H9 (cell line): ENCODE data around the gene METTL9. TPM values are rescaled to one million over a fixed set of nuclear protein-coding genes. Genes with fewer than 3 reads are reported as not detected.

Experiments used
- DNase-seq: peaks from one replicate; pipeline ENCODE4 v3.0.0-alpha.2; 2017
- H2AFZ ChIP-seq: one replicate; pipeline ENCODE4 v1.6.1; 2013; ENCODE audit warnings: mild to moderate bottlenecking, low read length, control low read depth, moderate library complexity
- H2AK5ac ChIP-seq: 2 replicates; pipeline ENCODE4 v1.6.1; 2013; ENCODE audit warnings: low read length, control low read depth, mixed read lengths; ENCODE audit not compliant: insufficient read length
- H2BK120ac ChIP-seq: one replicate; pipeline ENCODE4 v1.6.1; 2013; ENCODE audit warnings: low read depth, mild to moderate bottlenecking, low read length, control low read depth, inconsistent platforms; ENCODE audit not compliant: poor library complexity, severe bottlenecking
- H2BK12ac ChIP-seq: 2 replicates; pipeline ENCODE4 v1.6.1; 2013; ENCODE audit warnings: low read length, control low read depth, mixed read lengths, low read depth; ENCODE audit not compliant: insufficient read length
- H2BK15ac ChIP-seq: 2 replicates; pipeline ENCODE4 v1.6.1; 2013; ENCODE audit warnings: low read depth, low read length, control low read depth
- H2BK20ac ChIP-seq: one replicate; pipeline ENCODE4 v1.6.1; 2013; ENCODE audit warnings: low read depth, mild to moderate bottlenecking, low read length, control low read depth, inconsistent platforms; ENCODE audit not compliant: poor library complexity, severe bottlenecking
- H2BK5ac ChIP-seq: 2 replicates; pipeline ENCODE4 v1.6.1; 2013; ENCODE audit warnings: low read length, control low read depth, mixed read lengths; ENCODE audit not compliant: insufficient read length
- H3K14ac ChIP-seq: 2 replicates; pipeline ENCODE4 v1.6.1; 2013; ENCODE audit warnings: low read length, control low read depth; ENCODE audit not compliant: insufficient read depth
- H3K18ac ChIP-seq: 2 replicates; pipeline ENCODE4 v1.6.1; 2013; ENCODE audit warnings: low read depth, mild to moderate bottlenecking, mixed read lengths, low read length, control low read depth; ENCODE audit not compliant: insufficient read length
- H3K23ac ChIP-seq: 2 replicates; pipeline ENCODE4 v1.6.1; 2013; ENCODE audit warnings: low read length, control low read depth, mixed read lengths, low read depth; ENCODE audit not compliant: insufficient read length
- H3K23me2 ChIP-seq: 2 replicates; pipeline ENCODE4 v1.6.1; 2013; ENCODE audit warnings: low read depth, mild to moderate bottlenecking, mixed read lengths, low read length, control low read depth; ENCODE audit not compliant: insufficient read length, poor library complexity, severe bottlenecking
- H3K27ac ChIP-seq: 2 replicates; pipeline ENCODE4 v1.5.1; 2013; ENCODE audit warnings: low read length, control low read depth, mixed read lengths, low read depth; ENCODE audit not compliant: insufficient read length
- H3K27me3 ChIP-seq: 2 replicates; pipeline ENCODE4 v1.6.1; 2013; ENCODE audit warnings: low read length, control low read depth, inconsistent platforms; ENCODE audit not compliant: insufficient read depth
- H3K4ac ChIP-seq: 2 replicates; pipeline ENCODE4 v1.6.1; 2013; ENCODE audit warnings: low read depth, mild to moderate bottlenecking, control low read depth, inconsistent platforms, low read length, moderate library complexity
- H3K4me1 ChIP-seq: 2 replicates; pipeline ENCODE4 v1.6.1; 2013; ENCODE audit warnings: low read length, control low read depth, inconsistent platforms; ENCODE audit not compliant: insufficient read depth
- H3K4me2 ChIP-seq: 2 replicates; pipeline ENCODE4 v1.6.1; 2013; ENCODE audit warnings: low read length, control low read depth, mixed read lengths; ENCODE audit not compliant: insufficient read length, insufficient read depth
- H3K56ac ChIP-seq: 2 replicates; pipeline ENCODE4 v1.6.1; 2013; ENCODE audit warnings: low read depth, mild to moderate bottlenecking, mixed read lengths, low read length, control low read depth; ENCODE audit not compliant: insufficient read length
- H3K79me1 ChIP-seq: 2 replicates; pipeline ENCODE4 v1.6.1; 2013; ENCODE audit warnings: low read depth, mild to moderate bottlenecking, moderate library complexity, low read length, control low read depth, inconsistent platforms; ENCODE audit not compliant: insufficient read depth, poor library complexity, severe bottlenecking
- H3K79me2 ChIP-seq: 2 replicates; pipeline ENCODE4 v1.6.1; 2013; ENCODE audit warnings: low read length, control low read depth, inconsistent platforms; ENCODE audit not compliant: insufficient read depth
- H3K9ac ChIP-seq: 2 replicates; pipeline ENCODE4 v1.6.1; 2013; ENCODE audit warnings: low read length, control low read depth, mixed read lengths; ENCODE audit not compliant: insufficient read length; ENCODE audit errors: extremely low read depth
- H3K9me3 ChIP-seq: one replicate; pipeline ENCODE4 v1.6.1; 2013; ENCODE audit warnings: low read depth, low read length, inconsistent platforms; ENCODE audit not compliant: control insufficient read depth
- H3T11ph ChIP-seq: one replicate; pipeline ENCODE4 v1.6.1; 2013; ENCODE audit warnings: mild to moderate bottlenecking, low read length, control low read depth, inconsistent platforms
- H4K20me1 ChIP-seq: one replicate; pipeline ENCODE4 v1.6.1; 2013; ENCODE audit not compliant: control insufficient read depth, insufficient read length, insufficient read depth
- H4K5ac ChIP-seq: 2 replicates; pipeline ENCODE4 v1.6.1; 2013; ENCODE audit warnings: low read depth, mild to moderate bottlenecking, mixed read lengths, low read length, control low read depth; ENCODE audit not compliant: insufficient read length
- H4K8ac ChIP-seq: replicated peaks from 2 replicates; pipeline ENCODE4 v1.6.1; 2013; ENCODE audit warnings: low read length, control low read depth, mixed read lengths, low read depth; ENCODE audit not compliant: insufficient read length
- H4K91ac ChIP-seq: 2 replicates; pipeline ENCODE4 v1.6.1; 2013; ENCODE audit warnings: low read depth, mild to moderate bottlenecking, moderate library complexity, mixed read lengths, low read length, control low read depth; ENCODE audit not compliant: insufficient read length
- H3K27ac Mint-ChIP-seq, 3 experiments: 2 replicates in 2 of 3; 3 replicates in 1 of 3; pipeline ENCODE4 v1.8.0; 2020 to 2021; ENCODE audit warnings: mixed read lengths in 3 of 3, mild to moderate bottlenecking in 1 of 3, moderate library complexity in 1 of 3
- H3K27me3 Mint-ChIP-seq: 2 replicates; pipeline ENCODE4 v1.8.0; 2021; ENCODE audit warnings: low read depth, mild to moderate bottlenecking, moderate library complexity, mixed read lengths
- H3K36me3 Mint-ChIP-seq, 3 experiments: 2 replicates in 2 of 3; 3 replicates in 1 of 3; pipeline ENCODE4 v1.8.0; 2020 to 2021; ENCODE audit warnings: low read depth in 3 of 3, mixed read lengths in 3 of 3; ENCODE audit not compliant: insufficient read depth in 1 of 3
- H3K4me1 Mint-ChIP-seq, 2 experiments: 2 replicates each; pipeline ENCODE4 v1.8.0; 2020; ENCODE audit warnings: mixed read lengths in 2 of 2
- H3K4me3 Mint-ChIP-seq, 2 experiments: 2 replicates in 1 of 2; 3 replicates in 1 of 2; pipeline ENCODE4 v1.8.0; 2020 to 2021; ENCODE audit warnings: mild to moderate bottlenecking in 2 of 2, mixed read lengths in 2 of 2, moderate library complexity in 1 of 2
- H3K9me3 Mint-ChIP-seq, 2 experiments: 2 replicates in 1 of 2; 3 replicates in 1 of 2; pipeline ENCODE4 v1.8.0; 2020; ENCODE audit warnings: mild to moderate bottlenecking in 2 of 2, mixed read lengths in 2 of 2, moderate library complexity in 1 of 2
- CTCF ChIP-seq: fragments of 200-600 bp; sonication (generic); conservative IDR thresholded peaks from 3 replicates; pipeline ENCODE4 v1.8.0; 2021; ENCODE audit warnings: antibody characterized with exemption, mild to moderate bottlenecking
- WGBS: extraction: QIAGEN DNeasy Blood & Tissue Kit; methylation state at CpG from one replicate; pipeline ENCODE4 v1.1.7; 2013; ENCODE audit warnings: missing lambda C conversion rate, low lambda C conversion rate, mixed read lengths; ENCODE audit not compliant: insufficient read length; ENCODE audit errors: extremely low coverage; 5-methylcytosine and 5-hydroxymethylcytosine counted together
- total RNA-seq: library from RNA; stranded (reverse); gene quantifications from 2 replicates; pipeline ENCODE4 v1.2.1, GENCODE V29; 2021

The METTL9 gene
- total RNA-seq, 1 experiment from 2014 or later, result 108 TPM

- Histone ChIP-seq H2BK5ac (no peak overlapping the region), H3K4me1 (no peaks in the 10 kb centered on the region), H4K20me1 (no peaks in the 10 kb centered on the region), H2AFZ (no peak overlapping the region), H3K79me2 (no peaks in the 10 kb centered on the region), H3K9ac (no peak overlapping the region), H3K4ac (no peak overlapping the region), H2BK20ac (no peak overlapping the region), H3K9me3 (no peaks in the 10 kb centered on the region), H3K27ac (no peak overlapping the region), H3K23me2 (no peaks in the 10 kb centered on the region), H3K18ac (no peak overlapping the region), H4K8ac (no peak overlapping the region), H4K5ac (no peak overlapping the region), H2BK15ac (no peak overlapping the region), H3K14ac (no peak overlapping the region), H2BK120ac (no peak overlapping the region), H2BK12ac (no peak overlapping the region), H3K4me2 (no peak overlapping the region), H3K27me3 (no peaks in the 10 kb centered on the region), H4K91ac (no peak overlapping the region), H3T11ph (no peak overlapping the region), H3K23ac (no peak overlapping the region), H3K79me1 (no peaks in the 10 kb centered on the region), H3K56ac (no peak overlapping the region), H2AK5ac (no peak overlapping the region)
- no peaks in the 10 kb centered on the region for H3K27me3 Mint-ChIP-seq
- H3K4me3 Mint-ChIP-seq, result no peak overlapping the region
- no peak for TF ChIP-seq CTCF
- WGBS, result no CpG with 5 or more reads among the region's 6 CpGs
- H3K27ac Mint-ChIP-seq, result no peak overlapping the region; a peak in 1 of 7 replicates
- DNase-seq, result no peak
- peaks cover 59 to 73% (median 72%) of the 10 kb centered on the region in 3 experiments for H3K36me3 Mint-ChIP-seq
- 0 out of 4 replicates have a peak, but pooled peaks cover 0 to 3% of the 10 kb centered on the region in 2 experiments for H3K4me1 Mint-ChIP-seq
- H3K9me3 Mint-ChIP-seq, result peaks cover 16 to 18% of the 10 kb centered on the region in 2 experiments; a peak in 4 of 5 replicates
Measured at GRCh38 chr16:21626659-21627277, 27.4 kb downstream of the METTL9 start.
